MM.1S (cell line): ENCODE measurements around the gene CHRNE.
"Not testable (repeated sequence)": the region's sequence is repeated elsewhere in the genome, so short reads cannot be mapped to it uniquely, and the experiment has no call there.

Source experiments
- DNase-seq: peaks from one replicate; pipeline ENCODE4 v3.0.0-alpha.2; 2015
- H2AFZ ChIP-seq: fragments of 300-600 bp; sonication (generic); 2 replicates; pipeline ENCODE4 v1.6.0; 2016; ENCODE audit warnings: antibody characterized with exemption, low read length
- H3F3A ChIP-seq: fragments of 300-600 bp; sonication (generic); 2 replicates; pipeline ENCODE4 v1.6.1; 2016; ENCODE audit warnings: mild to moderate bottlenecking, antibody characterized with exemption, low read length, moderate library complexity, mixed read lengths; ENCODE audit not compliant: insufficient read depth
- H3K27ac ChIP-seq: fragments of 300-600 bp; sonication (generic); 2 replicates; pipeline ENCODE4 v1.5.1; 2016; ENCODE audit warnings: mild to moderate bottlenecking, low read length
- H3K27me3 ChIP-seq: fragments of 300-600 bp; sonication (generic); replicated peaks from 2 replicates; pipeline ENCODE4 v1.6.0; 2016; ENCODE audit warnings: low read length; ENCODE audit not compliant: insufficient read depth
- H3K36me3 ChIP-seq: fragments of 300-600 bp; sonication (generic); replicated peaks from 2 replicates; pipeline ENCODE4 v1.6.1; 2016; ENCODE audit warnings: mild to moderate bottlenecking, low read length, mixed read lengths; ENCODE audit not compliant: insufficient read depth
- H3K4me1 ChIP-seq: fragments of 300-600 bp; sonication (generic); 2 replicates; pipeline ENCODE4 v1.6.1; 2016; ENCODE audit warnings: low read length, mixed read lengths
- H3K4me2 ChIP-seq: fragments of 300-600 bp; sonication (generic); 2 replicates; pipeline ENCODE4 v1.6.0; 2016; ENCODE audit warnings: low read depth, low read length
- H3K4me3 ChIP-seq: fragments of 300-600 bp; sonication (generic); 2 replicates; pipeline ENCODE4 v1.5.1; 2016; ENCODE audit warnings: low read length, mixed read lengths
- H3K79me2 ChIP-seq: fragments of 300-600 bp; sonication (generic); 2 replicates; pipeline ENCODE4 v1.6.1; 2016; ENCODE audit warnings: mixed run types, low read length, mixed read lengths
- H3K9ac ChIP-seq: fragments of 300-600 bp; sonication (generic); 2 replicates; pipeline ENCODE4 v1.6.1; 2016; ENCODE audit warnings: low read length, mixed read lengths
- H3K9me2 ChIP-seq: fragments of 300-600 bp; sonication (generic); replicated peaks from 2 replicates; pipeline ENCODE4 v1.6.1; 2016; ENCODE audit warnings: mild to moderate bottlenecking, low read length, mixed read lengths; ENCODE audit not compliant: insufficient read depth
- H3K9me3 ChIP-seq: fragments of 300-600 bp; sonication (generic); replicated peaks from 2 replicates; pipeline ENCODE4 v1.6.1; 2016; ENCODE audit warnings: mild to moderate bottlenecking, low read length, mixed read lengths; ENCODE audit not compliant: insufficient read depth
- H4K20me1 ChIP-seq: fragments of 300-600 bp; sonication (generic); 2 replicates; pipeline ENCODE4 v1.6.1; 2016; ENCODE audit warnings: mild to moderate bottlenecking, low read length, moderate library complexity, mixed read lengths; ENCODE audit not compliant: insufficient read depth
- EZH2 ChIP-seq: fragments of 300-600 bp; sonication (generic); optimal IDR thresholded peaks from 2 replicates; pipeline ENCODE3; 2017; ENCODE audit warnings: low read depth, mild to moderate bottlenecking, antibody characterized with exemption, low read length, mixed read lengths
- EZH2phosphoT487 ChIP-seq: fragments of 300-600 bp; sonication (generic); IDR thresholded peaks from 2 replicates; pipeline ENCODE4 v1.6.1; 2018; ENCODE audit warnings: antibody characterized with exemption, low read length
- TF ChIP-seq, protein P1 (sequence below): fragments of 300-600 bp; sonication (generic); IDR thresholded peaks from 2 replicates; pipeline ENCODE4 v1.5.1; 2016; ENCODE audit warnings: antibody characterized with exemption, low read length, mixed read lengths

CHRNE gene

DNA sequence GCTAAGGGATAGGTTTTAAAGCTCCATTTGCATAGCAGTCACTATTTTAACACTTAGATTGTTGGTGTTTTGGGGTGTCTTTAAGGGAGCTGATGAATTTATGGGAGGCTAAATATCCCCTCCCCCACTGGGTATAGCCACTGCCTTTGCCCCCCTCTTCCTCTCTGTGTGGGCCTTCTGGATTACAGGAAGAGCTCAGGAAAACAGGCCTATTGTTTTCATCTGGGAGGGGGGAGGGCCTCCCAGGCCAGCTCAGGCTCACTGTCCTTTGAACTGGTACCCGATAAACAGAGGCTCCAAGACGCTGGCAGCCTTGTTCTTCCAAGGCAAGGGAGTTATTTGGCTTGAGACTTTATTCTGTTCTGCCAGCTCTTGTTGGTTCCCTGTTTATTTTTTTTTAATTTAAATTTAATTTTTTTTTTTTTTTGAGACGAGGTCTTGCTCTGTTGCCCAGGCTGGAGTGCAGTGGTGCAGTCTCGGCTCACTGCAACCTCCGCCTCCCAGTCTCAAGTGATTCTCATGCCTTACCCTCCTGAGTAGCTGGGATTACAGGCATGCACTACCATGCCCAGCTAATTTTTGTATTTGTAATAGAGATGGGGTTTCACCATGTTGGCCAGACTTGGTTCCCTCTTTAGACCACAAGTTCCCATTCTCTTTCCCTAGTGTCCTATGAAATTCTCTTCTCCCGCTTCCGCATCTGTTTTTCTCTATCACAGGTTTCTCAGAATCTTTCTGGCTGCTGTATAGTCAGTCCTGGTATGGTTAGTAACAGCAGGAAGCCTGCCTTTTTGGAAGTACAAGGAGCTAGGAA, 44.6 kb downstream of the CHRNE start:
- Histone ChIP-seq H3K4me3 (no peak overlapping the region), H3K79me2 (peaks cover 18% of the 10 kb centered on the region), H3K9me3 (no peaks in the 10 kb centered on the region), H3F3A (no peaks in the 10 kb centered on the region), H3K36me3 (no peaks in the 10 kb centered on the region), H4K20me1 (no peaks in the 10 kb centered on the region), H3K27ac (no peak overlapping the region), H3K9ac (no peak overlapping the region), H3K4me1 (no peaks in the 10 kb centered on the region), H3K27me3 (no peaks in the 10 kb centered on the region), H2AFZ (no peak overlapping the region), H3K9me2 (no peaks in the 10 kb centered on the region), H3K4me2 (no peak overlapping the region)
- no peak for TF ChIP-seq EZH2phosphoT487
- TF ChIP-seq, protein P1, sequence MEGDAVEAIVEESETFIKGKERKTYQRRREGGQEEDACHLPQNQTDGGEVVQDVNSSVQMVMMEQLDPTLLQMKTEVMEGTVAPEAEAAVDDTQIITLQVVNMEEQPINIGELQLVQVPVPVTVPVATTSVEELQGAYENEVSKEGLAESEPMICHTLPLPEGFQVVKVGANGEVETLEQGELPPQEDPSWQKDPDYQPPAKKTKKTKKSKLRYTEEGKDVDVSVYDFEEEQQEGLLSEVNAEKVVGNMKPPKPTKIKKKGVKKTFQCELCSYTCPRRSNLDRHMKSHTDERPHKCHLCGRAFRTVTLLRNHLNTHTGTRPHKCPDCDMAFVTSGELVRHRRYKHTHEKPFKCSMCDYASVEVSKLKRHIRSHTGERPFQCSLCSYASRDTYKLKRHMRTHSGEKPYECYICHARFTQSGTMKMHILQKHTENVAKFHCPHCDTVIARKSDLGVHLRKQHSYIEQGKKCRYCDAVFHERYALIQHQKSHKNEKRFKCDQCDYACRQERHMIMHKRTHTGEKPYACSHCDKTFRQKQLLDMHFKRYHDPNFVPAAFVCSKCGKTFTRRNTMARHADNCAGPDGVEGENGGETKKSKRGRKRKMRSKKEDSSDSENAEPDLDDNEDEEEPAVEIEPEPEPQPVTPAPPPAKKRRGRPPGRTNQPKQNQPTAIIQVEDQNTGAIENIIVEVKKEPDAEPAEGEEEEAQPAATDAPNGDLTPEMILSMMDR: no peak
- TF ChIP-seq EZH2: no peak
- no peak for DNase-seq

DNA sequence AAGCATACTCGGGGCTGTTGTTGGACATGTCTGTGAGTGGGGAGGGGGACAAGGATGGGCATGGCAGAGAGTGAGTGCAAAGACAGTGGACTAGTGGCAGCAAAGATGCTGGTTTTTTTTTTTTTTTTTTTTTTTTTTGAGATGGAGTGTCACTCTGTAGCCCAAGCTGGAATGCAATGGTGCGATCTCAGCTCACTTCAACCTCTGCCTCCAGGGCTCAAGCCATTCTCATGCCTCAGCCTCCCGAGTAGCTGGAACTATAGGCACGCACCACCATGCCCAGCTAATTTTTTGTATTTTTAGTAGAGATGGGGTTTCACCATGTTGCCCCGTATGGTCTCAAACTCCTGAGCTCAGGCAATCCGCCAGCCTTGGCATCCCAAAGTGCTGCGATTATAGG, 45.6 kb downstream of the CHRNE start:
- not testable (repeated sequence) for H3K4me1 ChIP-seq, H2AFZ ChIP-seq, H3K27me3 ChIP-seq, H3K9ac ChIP-seq, H3K36me3 ChIP-seq, H3K9me2 ChIP-seq, H3K4me2 ChIP-seq, H3K9me3 ChIP-seq, H3F3A ChIP-seq, H4K20me1 ChIP-seq, DNase-seq, H3K4me3 ChIP-seq, H3K27ac ChIP-seq
- peaks cover 18% of the 10 kb centered on the region for H3K79me2 ChIP-seq

DNA sequence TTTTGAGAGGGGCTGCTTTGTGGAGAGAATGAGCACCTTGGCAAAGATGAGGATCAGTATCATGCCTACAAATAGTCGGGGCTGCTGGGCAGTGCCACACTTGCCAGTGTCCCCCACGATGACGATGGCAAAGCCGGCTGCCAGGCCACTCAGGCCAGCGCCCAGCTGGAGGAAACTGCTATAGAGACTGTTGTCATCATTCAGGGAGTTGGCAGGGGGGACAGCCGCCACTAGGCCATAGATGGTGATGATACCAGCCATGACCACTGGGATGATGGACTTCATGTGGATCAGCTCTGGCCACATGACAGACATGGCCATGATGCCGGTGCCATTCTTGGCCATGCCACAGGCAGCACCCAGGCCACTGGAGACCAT, 46.0 kb downstream of the CHRNE start:
- Histone ChIP-seq H3K79me2 (peaks cover 20% of the 10 kb centered on the region), H3K4me3 (no peak overlapping the region), H3K27ac (no peak overlapping the region), H3K4me1 (no peaks in the 10 kb centered on the region), H3K4me2 (no peak overlapping the region), H4K20me1 (no peaks in the 10 kb centered on the region), H3K9me3 (no peaks in the 10 kb centered on the region), H3K27me3 (no peaks in the 10 kb centered on the region), H3K9ac (no peak overlapping the region), H3F3A (no peaks in the 10 kb centered on the region), H3K9me2 (no peaks in the 10 kb centered on the region), H3K36me3 (no peaks in the 10 kb centered on the region), H2AFZ (no peak overlapping the region)
- DNase-seq: no peak
- TF ChIP-seq EZH2phosphoT487 (no peak), EZH2 (no peak)
- TF ChIP-seq, protein P1: no peak

DNA sequence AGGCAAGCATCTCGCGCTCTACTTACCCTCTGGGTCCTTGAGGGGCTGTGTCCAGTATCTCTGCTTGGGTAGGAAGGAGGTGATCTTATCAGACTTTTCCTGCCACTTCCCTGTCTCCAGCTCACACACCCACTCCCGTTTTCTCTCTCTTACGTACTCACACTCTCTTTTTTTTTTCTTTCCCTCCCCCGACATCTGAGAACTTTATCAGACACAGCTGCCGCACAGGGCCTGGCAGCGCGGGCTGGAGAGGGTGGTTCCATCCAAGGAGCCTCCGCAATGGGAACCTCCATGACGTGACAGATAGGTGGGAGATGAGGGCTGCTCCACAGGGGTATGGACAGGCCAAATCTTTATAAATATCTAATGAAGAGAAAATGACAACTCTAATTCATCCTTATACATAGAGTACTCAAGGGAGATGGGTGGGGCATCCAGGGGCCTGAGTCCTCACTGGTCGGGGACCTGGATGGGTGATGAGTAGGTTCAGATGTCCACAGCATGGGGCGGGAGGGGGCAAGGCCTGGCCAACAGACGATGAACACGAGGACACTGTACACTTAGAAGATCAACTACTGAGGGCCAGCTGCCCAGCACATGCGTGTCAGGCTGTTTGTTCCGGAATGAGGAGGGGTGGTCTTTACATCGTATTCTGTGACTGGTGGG, 46.5 kb downstream of the CHRNE start:
- TF ChIP-seq, protein P1: no peak
- no peak for TF ChIP-seq EZH2phosphoT487
- no peak for TF ChIP-seq EZH2

More for the DNA sequence above, 46.5 kb downstream of the CHRNE start:
- no peak for DNase-seq
- H3K27ac ChIP-seq: no peak overlapping the region
- H3F3A ChIP-seq: no peaks in the 10 kb centered on the region
- peaks cover 19% of the 10 kb centered on the region for H3K79me2 ChIP-seq
- no peaks in the 10 kb centered on the region for H4K20me1 ChIP-seq
- no peaks in the 10 kb centered on the region for H3K4me1 ChIP-seq
- no peak overlapping the region for H3K4me2 ChIP-seq
- H3K27me3 ChIP-seq: no peaks in the 10 kb centered on the region
- H3K9me3 ChIP-seq: no peaks in the 10 kb centered on the region
- H2AFZ ChIP-seq: no peak overlapping the region
- H3K9ac ChIP-seq: no peak overlapping the region
- H3K36me3 ChIP-seq: no peaks in the 10 kb centered on the region
- no peaks in the 10 kb centered on the region for H3K9me2 ChIP-seq
- no peak overlapping the region for H3K4me3 ChIP-seq
